H1 (cell line): ENCODE data around the gene MOB3B. TPM values are rescaled to one million over a fixed set of nuclear protein-coding genes. Genes with fewer than 3 reads are reported as not detected.

Source experiments
- CTBP2 ChIP-seq: IDR thresholded peaks from 2 replicates; pipeline ENCODE4 v1.7.0; 2011; ENCODE audit warnings: borderline replicate concordance, mild to moderate bottlenecking, moderate library complexity, mixed read lengths, low read length; ENCODE audit not compliant: insufficient read depth, insufficient read length
- HDAC6 ChIP-seq: IDR thresholded peaks from one replicate; pipeline ENCODE4 v1.7.1; 2012; ENCODE audit warnings: low read depth, mild to moderate bottlenecking, inconsistent platforms, low read length, moderate library complexity
- TBP ChIP-seq: IDR thresholded peaks from 2 replicates; pipeline ENCODE4 v1.6.1; 2011; ENCODE audit warnings: low read depth, low read length, improper control_type of control experiment
- polyA plus RNA-seq, 7 experiments: library from polyadenylated mRNA; depleted of rRNA in 3 of 7; stranded (reverse) in 5 of 7; unstranded in 2 of 7; fragments of >200 nt in 5 of 7; fragments of 200-250 nt in 2 of 7; gene quantifications; 1 replicate in 5 of 7; 2 replicates in 1 of 7; 4 replicates in 1 of 7; pipeline versions ENCODE4 v1.2.1 to v1.2.3, GENCODE V29; 2011 to 2013; ENCODE audit warnings: missing spikeins in 2 of 7, mixed read lengths in 2 of 7
- total RNA-seq: library from RNA; stranded (reverse); fragmentation: NEBNext Ultra II Directional; extraction: Animal tissue kit (Norgen Biotek cat#: 25700); gene quantifications from 2 replicates; pipeline ENCODE4 v1.2.1, GENCODE V29; 2021
- TF ChIP-seq, protein P1 (sequence below): fragments of 300-600 bp; sonication (generic); IDR thresholded peaks from 2 replicates; pipeline ENCODE4 v1.7.1; 2012; ENCODE audit warnings: low read length, moderate library complexity, mild to moderate bottlenecking, inconsistent platforms; ENCODE audit not compliant: insufficient replicate concordance

MOB3B gene
- total and polyA plus RNA-seq, 2 of the 8 experiments (the other 6 are each of a cell fraction or from before 2014, with no cell fraction given), result 12.7 to 16.1 TPM

DNA sequence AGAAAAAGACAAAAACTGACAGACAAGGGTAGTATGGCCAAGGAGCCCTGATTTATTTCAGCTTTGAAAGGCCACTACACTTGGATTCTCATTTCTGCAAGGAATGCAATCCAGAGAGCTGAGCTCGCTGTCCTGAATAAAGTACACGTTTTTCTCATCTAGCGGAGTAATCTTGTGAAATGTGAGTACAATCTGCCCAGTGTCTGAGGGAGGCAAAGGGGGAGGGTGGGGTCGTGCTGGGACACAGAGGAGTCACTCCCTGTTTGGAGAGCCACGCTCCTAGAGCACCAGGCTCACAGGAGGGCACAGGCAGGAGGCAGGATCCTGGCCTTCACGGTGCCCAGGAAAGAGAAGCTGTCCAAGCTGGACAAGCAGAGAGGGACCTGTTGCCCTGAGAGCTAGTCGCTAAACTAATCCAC lies 56.5 kb downstream of the MOB3B start (continued):
- TF ChIP-seq, protein P1, sequence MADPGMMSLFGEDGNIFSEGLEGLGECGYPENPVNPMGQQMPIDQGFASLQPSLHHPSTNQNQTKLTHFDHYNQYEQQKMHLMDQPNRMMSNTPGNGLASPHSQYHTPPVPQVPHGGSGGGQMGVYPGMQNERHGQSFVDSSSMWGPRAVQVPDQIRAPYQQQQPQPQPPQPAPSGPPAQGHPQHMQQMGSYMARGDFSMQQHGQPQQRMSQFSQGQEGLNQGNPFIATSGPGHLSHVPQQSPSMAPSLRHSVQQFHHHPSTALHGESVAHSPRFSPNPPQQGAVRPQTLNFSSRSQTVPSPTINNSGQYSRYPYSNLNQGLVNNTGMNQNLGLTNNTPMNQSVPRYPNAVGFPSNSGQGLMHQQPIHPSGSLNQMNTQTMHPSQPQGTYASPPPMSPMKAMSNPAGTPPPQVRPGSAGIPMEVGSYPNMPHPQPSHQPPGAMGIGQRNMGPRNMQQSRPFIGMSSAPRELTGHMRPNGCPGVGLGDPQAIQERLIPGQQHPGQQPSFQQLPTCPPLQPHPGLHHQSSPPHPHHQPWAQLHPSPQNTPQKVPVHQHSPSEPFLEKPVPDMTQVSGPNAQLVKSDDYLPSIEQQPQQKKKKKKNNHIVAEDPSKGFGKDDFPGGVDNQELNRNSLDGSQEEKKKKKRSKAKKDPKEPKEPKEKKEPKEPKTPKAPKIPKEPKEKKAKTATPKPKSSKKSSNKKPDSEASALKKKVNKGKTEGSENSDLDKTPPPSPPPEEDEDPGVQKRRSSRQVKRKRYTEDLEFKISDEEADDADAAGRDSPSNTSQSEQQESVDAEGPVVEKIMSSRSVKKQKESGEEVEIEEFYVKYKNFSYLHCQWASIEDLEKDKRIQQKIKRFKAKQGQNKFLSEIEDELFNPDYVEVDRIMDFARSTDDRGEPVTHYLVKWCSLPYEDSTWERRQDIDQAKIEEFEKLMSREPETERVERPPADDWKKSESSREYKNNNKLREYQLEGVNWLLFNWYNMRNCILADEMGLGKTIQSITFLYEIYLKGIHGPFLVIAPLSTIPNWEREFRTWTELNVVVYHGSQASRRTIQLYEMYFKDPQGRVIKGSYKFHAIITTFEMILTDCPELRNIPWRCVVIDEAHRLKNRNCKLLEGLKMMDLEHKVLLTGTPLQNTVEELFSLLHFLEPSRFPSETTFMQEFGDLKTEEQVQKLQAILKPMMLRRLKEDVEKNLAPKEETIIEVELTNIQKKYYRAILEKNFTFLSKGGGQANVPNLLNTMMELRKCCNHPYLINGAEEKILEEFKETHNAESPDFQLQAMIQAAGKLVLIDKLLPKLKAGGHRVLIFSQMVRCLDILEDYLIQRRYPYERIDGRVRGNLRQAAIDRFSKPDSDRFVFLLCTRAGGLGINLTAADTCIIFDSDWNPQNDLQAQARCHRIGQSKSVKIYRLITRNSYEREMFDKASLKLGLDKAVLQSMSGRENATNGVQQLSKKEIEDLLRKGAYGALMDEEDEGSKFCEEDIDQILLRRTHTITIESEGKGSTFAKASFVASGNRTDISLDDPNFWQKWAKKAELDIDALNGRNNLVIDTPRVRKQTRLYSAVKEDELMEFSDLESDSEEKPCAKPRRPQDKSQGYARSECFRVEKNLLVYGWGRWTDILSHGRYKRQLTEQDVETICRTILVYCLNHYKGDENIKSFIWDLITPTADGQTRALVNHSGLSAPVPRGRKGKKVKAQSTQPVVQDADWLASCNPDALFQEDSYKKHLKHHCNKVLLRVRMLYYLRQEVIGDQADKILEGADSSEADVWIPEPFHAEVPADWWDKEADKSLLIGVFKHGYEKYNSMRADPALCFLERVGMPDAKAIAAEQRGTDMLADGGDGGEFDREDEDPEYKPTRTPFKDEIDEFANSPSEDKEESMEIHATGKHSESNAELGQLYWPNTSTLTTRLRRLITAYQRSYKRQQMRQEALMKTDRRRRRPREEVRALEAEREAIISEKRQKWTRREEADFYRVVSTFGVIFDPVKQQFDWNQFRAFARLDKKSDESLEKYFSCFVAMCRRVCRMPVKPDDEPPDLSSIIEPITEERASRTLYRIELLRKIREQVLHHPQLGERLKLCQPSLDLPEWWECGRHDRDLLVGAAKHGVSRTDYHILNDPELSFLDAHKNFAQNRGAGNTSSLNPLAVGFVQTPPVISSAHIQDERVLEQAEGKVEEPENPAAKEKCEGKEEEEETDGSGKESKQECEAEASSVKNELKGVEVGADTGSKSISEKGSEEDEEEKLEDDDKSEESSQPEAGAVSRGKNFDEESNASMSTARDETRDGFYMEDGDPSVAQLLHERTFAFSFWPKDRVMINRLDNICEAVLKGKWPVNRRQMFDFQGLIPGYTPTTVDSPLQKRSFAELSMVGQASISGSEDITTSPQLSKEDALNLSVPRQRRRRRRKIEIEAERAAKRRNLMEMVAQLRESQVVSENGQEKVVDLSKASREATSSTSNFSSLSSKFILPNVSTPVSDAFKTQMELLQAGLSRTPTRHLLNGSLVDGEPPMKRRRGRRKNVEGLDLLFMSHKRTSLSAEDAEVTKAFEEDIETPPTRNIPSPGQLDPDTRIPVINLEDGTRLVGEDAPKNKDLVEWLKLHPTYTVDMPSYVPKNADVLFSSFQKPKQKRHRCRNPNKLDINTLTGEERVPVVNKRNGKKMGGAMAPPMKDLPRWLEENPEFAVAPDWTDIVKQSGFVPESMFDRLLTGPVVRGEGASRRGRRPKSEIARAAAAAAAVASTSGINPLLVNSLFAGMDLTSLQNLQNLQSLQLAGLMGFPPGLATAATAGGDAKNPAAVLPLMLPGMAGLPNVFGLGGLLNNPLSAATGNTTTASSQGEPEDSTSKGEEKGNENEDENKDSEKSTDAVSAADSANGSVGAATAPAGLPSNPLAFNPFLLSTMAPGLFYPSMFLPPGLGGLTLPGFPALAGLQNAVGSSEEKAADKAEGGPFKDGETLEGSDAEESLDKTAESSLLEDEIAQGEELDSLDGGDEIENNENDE, result no peak
- TF ChIP-seq CTBP2 (no peak), TBP (no peak), HDAC6 (no peak)
